ENCODE results near the gene LARP6. TPM values are rescaled to one million over a fixed set of nuclear protein-coding genes. Genes with fewer than 3 reads are reported as not detected.

The LARP6 gene
- total RNA-seq, 1 experiment from 2014 or later, result 53.6 TPM

- no peak for TF ChIP-seq CTCF (conservative IDR thresholded peaks at IDR 0.05; ENCODE audit: low read depth, low read length)
- no peak for TF ChIP-seq EZH2 (IDR thresholded peaks at IDR 0.05; ENCODE audit: borderline replicate concordance, low read depth, low read length, poor library complexity, severe bottlenecking)
- H3K9me3 ChIP-seq (ENCODE audit: low read depth, low read length, poor library complexity, severe bottlenecking), result no peaks in the 10 kb centered on the region
- BruUV-seq (replicated peaks), result no TSS peak
- no peaks in the 10 kb centered on the region for H3K36me3 ChIP-seq (ENCODE audit: insufficient read depth, low read length, poor library complexity, severe bottlenecking)
- H3K4me1 ChIP-seq (ENCODE audit: insufficient read depth, low read length, poor library complexity, severe bottlenecking), result no peaks in the 10 kb centered on the region
- H3K27ac ChIP-seq (ENCODE audit: low read depth, low read length, poor library complexity, severe bottlenecking), result no peak overlapping the region
- intact Hi-C loops (cut with micrococcal nuclease; ENCODE audit: unreplicated experiment), result no loop called here
- no peak for DNase-seq (ENCODE audit: low spot score)
- H3K27me3 ChIP-seq (replicated peaks; ENCODE audit: insufficient read depth, low read depth, low read length, poor library complexity), result no peaks in the 10 kb centered on the region
- no peak overlapping the region for H3K4me3 ChIP-seq (ENCODE audit: low read depth, low read length, poor library complexity, severe bottlenecking)
- ChIA-PET POLR2A (ENCODE audit: low non-redundant PET) (no interaction called here), CTCF (interaction anchor here (0.6 kb wide), 1 partner anchor 60 kb away, joined by 6 read pairs; no protein-coding TSS in a partner anchor)
Measured at GRCh38 chr15:70795311-70795665, 58.7 kb downstream of the LARP6 start.

- Histone ChIP-seq H3K36me3 (ENCODE audit: insufficient read depth, low read length, poor library complexity, severe bottlenecking) (no peaks in the 10 kb centered on the region), H3K4me1 (ENCODE audit: insufficient read depth, low read length, poor library complexity, severe bottlenecking) (no peaks in the 10 kb centered on the region), H3K9me3 (ENCODE audit: low read depth, low read length, poor library complexity, severe bottlenecking) (no peaks in the 10 kb centered on the region), H3K27ac (ENCODE audit: low read depth, low read length, poor library complexity, severe bottlenecking) (no peak overlapping the region), H3K27me3 (replicated peaks; ENCODE audit: insufficient read depth, low read depth, low read length, poor library complexity) (no peaks in the 10 kb centered on the region), H3K4me3 (ENCODE audit: low read depth, low read length, poor library complexity, severe bottlenecking) (no peak overlapping the region)
- TF ChIP-seq EZH2 (IDR thresholded peaks at IDR 0.05; ENCODE audit: borderline replicate concordance, low read depth, low read length, poor library complexity, severe bottlenecking), result no peak
- no peak for TF ChIP-seq CTCF (conservative IDR thresholded peaks at IDR 0.05; ENCODE audit: low read depth, low read length)
- intact Hi-C loops (cut with micrococcal nuclease; ENCODE audit: unreplicated experiment), result no loop called here
- BruUV-seq (replicated peaks), result no TSS peak
- POLR2A ChIA-PET (ENCODE audit: low non-redundant PET), result no interaction called here
- no peak for DNase-seq (ENCODE audit: low spot score)
- CTCF ChIA-PET, result no interaction called here
Measured at GRCh38 chr15:70794596-70795310, 59.2 kb downstream of the LARP6 start.

GRCh38 chr15:70793694-70794093, 60.3 kb downstream of the LARP6 start:
- no TSS peak for BruUV-seq (replicated peaks)
- no peaks in the 10 kb centered on the region for H3K9me3 ChIP-seq (ENCODE audit: low read depth, low read length, poor library complexity, severe bottlenecking)
- H3K36me3 ChIP-seq (ENCODE audit: insufficient read depth, low read length, poor library complexity, severe bottlenecking), result no peaks in the 10 kb centered on the region
- H3K4me1 ChIP-seq (ENCODE audit: insufficient read depth, low read length, poor library complexity, severe bottlenecking), result no peaks in the 10 kb centered on the region
- no peak for TF ChIP-seq EZH2 (IDR thresholded peaks at IDR 0.05; ENCODE audit: borderline replicate concordance, low read depth, low read length, poor library complexity, severe bottlenecking)
- TF ChIP-seq CTCF (conservative IDR thresholded peaks at IDR 0.05; ENCODE audit: low read depth, low read length), result no peak
- ChIA-PET POLR2A (ENCODE audit: low non-redundant PET) (no interaction called here), CTCF (no interaction called here)
- no peak overlapping the region for H3K27ac ChIP-seq (ENCODE audit: low read depth, low read length, poor library complexity, severe bottlenecking)
- H3K27me3 ChIP-seq (replicated peaks; ENCODE audit: insufficient read depth, low read depth, low read length, poor library complexity), result no peaks in the 10 kb centered on the region
- intact Hi-C loops (cut with micrococcal nuclease; ENCODE audit: unreplicated experiment), result no loop called here
- DNase-seq (ENCODE audit: low spot score), result no peak
- H3K4me3 ChIP-seq (ENCODE audit: low read depth, low read length, poor library complexity, severe bottlenecking), result no peak overlapping the region

Measured in A673 (cell line).